ENCODE results near the gene STK16. TPM values are rescaled to one million over a fixed set of nuclear protein-coding genes. Genes with fewer than 3 reads are reported as not detected.
A peak's percentile ranks its signal among the peaks of the same experiment; 100 is the strongest.

Gene STK16
- total RNA-seq, 2 experiments from 2014 or later, result 34.4 to 35.4 TPM

- Mint-ChIP-seq H3K4me1 (ENCODE audit: low read depth) (peaks cover 29% of the 10 kb centered on the region), H3K27me3 (no peaks in the 10 kb centered on the region), H3K9me3 (no peaks in the 10 kb centered on the region), H3K4me3 (no peak overlapping the region), H3K27ac (no peak overlapping the region), H3K36me3 (ENCODE audit: low read depth) (peaks cover 66% of the 10 kb centered on the region)
- DNase-seq (no peak), ATAC-seq (no peak)
- ChIA-PET POLR2A (interaction anchor here (0.7 to 1.4 kb wide), 5 partner anchors 13 to 1157 kb away, joined by 3 to 4 read pairs (median 3); partner anchors contain the start of genes CNPPD1 and TUBA4A), CTCF (interaction anchor here (0.7 to 1.0 kb wide), 2 partner anchors 13 to 71 kb away, joined by 3 to 4 read pairs; no protein-coding TSS in a partner anchor)
- intact Hi-C loops (cut with micrococcal nuclease), result no loop called here
- TF ChIP-seq, protein P1, sequence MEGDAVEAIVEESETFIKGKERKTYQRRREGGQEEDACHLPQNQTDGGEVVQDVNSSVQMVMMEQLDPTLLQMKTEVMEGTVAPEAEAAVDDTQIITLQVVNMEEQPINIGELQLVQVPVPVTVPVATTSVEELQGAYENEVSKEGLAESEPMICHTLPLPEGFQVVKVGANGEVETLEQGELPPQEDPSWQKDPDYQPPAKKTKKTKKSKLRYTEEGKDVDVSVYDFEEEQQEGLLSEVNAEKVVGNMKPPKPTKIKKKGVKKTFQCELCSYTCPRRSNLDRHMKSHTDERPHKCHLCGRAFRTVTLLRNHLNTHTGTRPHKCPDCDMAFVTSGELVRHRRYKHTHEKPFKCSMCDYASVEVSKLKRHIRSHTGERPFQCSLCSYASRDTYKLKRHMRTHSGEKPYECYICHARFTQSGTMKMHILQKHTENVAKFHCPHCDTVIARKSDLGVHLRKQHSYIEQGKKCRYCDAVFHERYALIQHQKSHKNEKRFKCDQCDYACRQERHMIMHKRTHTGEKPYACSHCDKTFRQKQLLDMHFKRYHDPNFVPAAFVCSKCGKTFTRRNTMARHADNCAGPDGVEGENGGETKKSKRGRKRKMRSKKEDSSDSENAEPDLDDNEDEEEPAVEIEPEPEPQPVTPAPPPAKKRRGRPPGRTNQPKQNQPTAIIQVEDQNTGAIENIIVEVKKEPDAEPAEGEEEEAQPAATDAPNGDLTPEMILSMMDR (IDR thresholded peaks at IDR 0.05), result no peak
Observed at GRCh38 chr2:219223831-219224610, 21.3 kb upstream of the STK16 start.

GRCh38 chr2:219225350-219225749, 19.9 kb upstream of the STK16 start:
- ATAC-seq (no peak), DNase-seq (no peak)
- TF ChIP-seq, protein P1 (IDR thresholded peaks at IDR 0.05), result no peak
- Mint-ChIP-seq H3K4me3 (no peak overlapping the region), H3K9me3 (no peaks in the 10 kb centered on the region), H3K36me3 (ENCODE audit: low read depth) (peaks cover 61% of the 10 kb centered on the region), H3K4me1 (ENCODE audit: low read depth) (peaks cover 20% of the 10 kb centered on the region), H3K27me3 (no peaks in the 10 kb centered on the region), H3K27ac (no peak overlapping the region)
- CTCF ChIA-PET, result no interaction called here
- POLR2A ChIA-PET, result interaction anchor here (1.3 to 9.9 kb wide), 2 partner anchors 21 to 29 kb away, joined by 4 to 239 read pairs; partner anchors contain the start of genes GLB1L, STK16, TUBA4A and TUBA4B
- intact Hi-C loops (cut with micrococcal nuclease), result loop anchor here (5.0 kb wide), 1 partner anchor 72 kb away; no protein-coding TSS in a partner anchor

DNA sequence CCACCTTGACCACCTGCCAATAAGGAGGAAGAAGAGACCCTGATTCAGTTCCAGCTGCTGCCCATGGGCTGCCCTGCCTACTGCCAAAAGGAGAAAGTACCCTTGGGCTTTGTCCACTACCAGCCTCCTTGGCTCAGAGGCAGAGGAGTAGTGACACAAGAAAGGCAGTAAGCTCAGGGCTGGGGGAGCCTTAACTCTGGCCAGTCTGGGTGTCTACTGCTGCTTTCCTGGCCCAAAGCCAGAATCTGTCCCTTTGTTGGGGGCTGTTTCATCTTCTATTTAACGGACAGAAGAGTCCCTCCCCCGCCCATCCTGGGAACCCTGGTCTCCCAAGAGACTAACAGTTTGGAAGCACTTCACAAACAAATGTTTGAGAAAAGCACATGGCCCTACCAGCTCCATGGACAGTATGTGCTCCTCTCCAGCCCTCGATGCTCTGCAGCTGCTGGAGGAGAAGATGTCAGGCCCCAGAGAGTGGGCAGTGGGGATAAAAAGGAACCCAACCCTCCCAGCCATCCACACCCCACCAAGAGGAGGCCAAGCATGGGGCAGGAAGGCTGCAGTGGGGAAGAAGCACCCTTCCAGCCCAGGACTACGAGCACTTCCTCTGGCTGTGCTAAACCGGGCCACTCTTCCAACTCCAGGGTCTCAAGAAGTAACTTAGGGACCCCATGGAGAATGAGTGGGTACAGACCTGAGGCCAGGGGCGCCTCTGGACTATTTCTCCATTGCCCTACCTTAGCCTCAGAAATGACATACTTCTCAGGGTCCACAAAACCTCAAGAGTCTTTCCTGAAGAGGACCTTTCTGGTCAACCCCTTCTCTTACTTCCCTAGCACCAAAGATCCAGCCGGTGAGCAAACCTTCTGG, 17.0 kb upstream of the STK16 start:
- H3K27me3 Mint-ChIP-seq, result no peaks in the 10 kb centered on the region
- ChIA-PET POLR2A (interaction anchor here (0.6 to 9.9 kb wide), 11 partner anchors 9 to 342 kb away, joined by 3 to 239 read pairs (median 10); partner anchors contain the start of genes ABCB6, CNPPD1, DNAJB2 and GLB1L), CTCF (interaction anchor here (0.7 to 2.5 kb wide), 8 partner anchors 20 to 330 kb away, joined by 3 to 12 read pairs (median 6); partner anchors contain the start of genes DNAJB2, NHEJ1 and SLC23A3)
- DNase-seq (no peak), ATAC-seq (no peak)
- peak overlapping the region; percentile 75 for H3K27ac Mint-ChIP-seq
- H3K9me3 Mint-ChIP-seq, result no peaks in the 10 kb centered on the region
- intact Hi-C loops (cut with micrococcal nuclease), result loop anchor here (5.0 kb wide), 1 partner anchor 69 kb away; no protein-coding TSS in a partner anchor
- TF ChIP-seq, protein P1 (IDR thresholded peaks at IDR 0.05), result no peak
- H3K4me3 Mint-ChIP-seq, result peak overlapping the region; percentile 95
- H3K4me1 Mint-ChIP-seq (ENCODE audit: low read depth), result peaks cover 38% of the 10 kb centered on the region
- H3K36me3 Mint-ChIP-seq (ENCODE audit: low read depth), result peaks cover 73% of the 10 kb centered on the region

DNA sequence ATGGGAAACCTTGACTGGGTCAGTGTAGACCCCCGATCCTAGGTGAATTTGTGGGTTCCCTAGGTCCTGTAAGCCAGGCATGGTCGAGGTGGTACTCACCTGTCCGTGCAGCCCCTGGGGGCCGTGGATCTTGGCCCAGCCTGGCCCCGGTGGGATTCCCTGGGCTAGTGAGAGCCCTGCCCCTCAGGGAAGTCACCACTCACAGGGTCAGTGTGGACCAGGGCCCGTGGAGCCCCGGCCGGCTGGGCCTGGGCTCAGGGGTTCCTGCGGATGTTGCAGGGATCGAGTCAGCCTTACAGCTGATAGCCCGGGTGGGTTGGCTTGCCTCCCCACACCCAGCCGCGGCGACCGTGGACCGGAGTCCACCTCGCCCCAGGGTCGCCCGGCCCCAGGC, 16.4 kb upstream of the STK16 start:
- Mint-ChIP-seq H3K36me3 (ENCODE audit: low read depth) (peaks cover 73% of the 10 kb centered on the region), H3K4me3 (peak overlapping the region; percentile 95), H3K27ac (peak overlapping the region; percentile 75), H3K9me3 (no peaks in the 10 kb centered on the region), H3K27me3 (no peaks in the 10 kb centered on the region), H3K4me1 (ENCODE audit: low read depth) (peaks cover 39% of the 10 kb centered on the region)
- POLR2A ChIA-PET, result interaction anchor here (0.9 to 9.9 kb wide), 10 partner anchors 10 to 343 kb away, joined by 3 to 239 read pairs (median 10); partner anchors contain the start of genes ABCB6, CNPPD1, DNAJB2 and GLB1L
- TF ChIP-seq, protein P1 (IDR thresholded peaks at IDR 0.05), result no peak
- ATAC-seq (no peak), DNase-seq (no peak)
- CTCF ChIA-PET, result interaction anchor here (1.2 to 3.0 kb wide), 11 partner anchors 17 to 74 kb away, joined by 3 to 15 read pairs (median 7); partner anchors contain the start of genes CNPPD1, DNAJB2, GLB1L and NHEJ1
- intact Hi-C loops (cut with micrococcal nuclease), result loop anchor here (5.0 kb wide), 1 partner anchor 68 kb away; no protein-coding TSS in a partner anchor
